SU-DHL-6 (cell line): Measurements from ENCODE around the gene PRKG2.

ENCODE experiments used
- CTCF ChIP-seq: fragments of 200-600 bp; sonication (generic); IDR thresholded peaks from one replicate; pipeline ENCODE4 v1.5.1; 2017; ENCODE audit warnings: antibody characterized with exemption, mild to moderate bottlenecking, low read length, moderate library complexity; ENCODE audit not compliant: insufficient read depth, poor library complexity, severe bottlenecking
- EZH2phosphoT487 ChIP-seq: fragments of 200-600 bp; sonication (generic), shearing (Covaris generic); conservative IDR thresholded peaks from 2 replicates; pipeline ENCODE4 v1.6.1; 2018; ENCODE audit warnings: mild to moderate bottlenecking, antibody characterized with exemption, low read length, moderate library complexity, mixed read lengths

DNA sequence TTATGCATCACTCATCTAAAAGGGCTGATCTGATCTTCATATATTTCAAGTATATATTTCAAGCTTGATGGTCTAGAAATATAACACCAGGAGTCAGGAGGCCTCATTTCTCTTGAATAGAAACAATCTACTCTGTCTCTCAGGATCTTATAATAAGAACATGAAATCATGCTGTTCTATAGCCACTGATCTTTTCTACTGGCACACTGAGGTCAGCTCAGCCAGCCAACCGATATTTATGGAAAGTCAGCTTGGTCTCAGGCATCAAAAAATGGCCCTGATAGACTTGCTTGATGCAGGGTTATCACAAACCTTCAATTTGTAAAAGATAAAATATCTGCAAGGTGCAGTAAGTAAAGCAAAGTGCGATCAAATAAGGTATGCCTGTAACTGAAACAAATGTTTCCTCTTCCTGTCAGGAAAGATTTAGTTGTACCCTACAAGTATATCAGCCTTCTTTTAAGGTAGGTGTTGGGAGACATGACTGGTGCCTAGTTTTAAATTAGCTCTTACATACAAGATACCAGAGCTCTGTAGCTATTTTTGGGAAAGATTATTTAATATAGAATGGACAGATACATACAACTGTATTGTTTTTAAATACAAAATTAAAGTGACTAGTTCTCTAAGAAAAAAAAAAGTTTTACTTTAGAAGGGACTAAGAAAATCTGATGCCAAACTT lies 121.2 kb downstream of the PRKG2 start:
- TF ChIP-seq CTCF (no peak), EZH2phosphoT487 (no peak)
